Ishikawa (cell line): ENCODE results near the gene AK9.

Experiments used
- CEBPB ChIP-seq: IDR thresholded peaks from 2 replicates; pipeline ENCODE4 v1.6.1; 2012
- CREB1 ChIP-seq: IDR thresholded peaks from 2 replicates; pipeline ENCODE4 v1.6.1; 2012; ENCODE audit warnings: low read depth
- EGR1 ChIP-seq: IDR thresholded peaks from 2 replicates; pipeline ENCODE4 v1.6.1; 2012
- EP300 ChIP-seq: IDR thresholded peaks from 2 replicates; pipeline ENCODE4 v1.6.1; 2012; ENCODE audit warnings: borderline replicate concordance
- FOXM1 ChIP-seq: IDR thresholded peaks from 2 replicates; pipeline ENCODE4 v1.6.1; 2012; ENCODE audit warnings: low read depth, borderline replicate concordance
- NFIC ChIP-seq: IDR thresholded peaks from 2 replicates; pipeline ENCODE4 v1.6.1; 2012
- RAD21 ChIP-seq: IDR thresholded peaks from 2 replicates; pipeline ENCODE4 v1.6.1; 2012; ENCODE audit warnings: low read depth
- TAF1 ChIP-seq: IDR thresholded peaks from 2 replicates; pipeline ENCODE4 v1.6.1; 2012; ENCODE audit warnings: low read depth, mild to moderate bottlenecking
- TCF12 ChIP-seq: IDR thresholded peaks from 2 replicates; pipeline ENCODE4 v1.6.1; 2012; ENCODE audit warnings: low read depth
- TEAD4 ChIP-seq: IDR thresholded peaks from 2 replicates; pipeline ENCODE4 v1.6.1; 2012
- USF1 ChIP-seq: IDR thresholded peaks from 2 replicates; pipeline ENCODE4 v1.6.1; 2012
- YY1 ChIP-seq: IDR thresholded peaks from 2 replicates; pipeline ENCODE4 v1.6.1; 2012; ENCODE audit warnings: low read depth
- ZBTB7A ChIP-seq: IDR thresholded peaks from 2 replicates; pipeline ENCODE4 v1.6.1; 2012; ENCODE audit warnings: low read depth
- TF ChIP-seq, protein P1 (sequence below): IDR thresholded peaks from 2 replicates; pipeline ENCODE4 v1.6.1; 2012; ENCODE audit warnings: low read depth, mild to moderate bottlenecking
- TF ChIP-seq, protein P2 (sequence below): IDR thresholded peaks from 2 replicates; pipeline ENCODE4 v1.6.1; 2012

Gene AK9

DNA sequence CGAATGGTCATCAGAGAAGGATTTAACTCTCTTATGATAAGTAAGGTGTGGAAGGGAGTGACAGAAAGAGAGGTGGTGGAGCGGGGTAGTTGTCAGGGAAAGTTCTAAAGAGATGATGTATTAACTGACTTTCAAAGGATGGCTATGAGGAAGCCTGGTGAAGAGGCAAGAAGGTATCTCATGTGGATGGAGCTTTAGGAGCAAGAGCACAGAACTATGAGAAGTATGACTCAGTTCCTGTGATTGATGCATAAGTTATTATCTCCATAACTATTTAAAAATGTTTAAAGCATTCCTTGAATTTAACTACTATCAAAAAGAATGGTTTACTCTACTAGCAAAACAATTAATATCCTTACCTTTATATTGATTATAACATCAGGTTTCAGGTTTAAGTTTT, 28.8 kb downstream of the AK9 start:
- TF ChIP-seq TEAD4 = no peak
- no peak for TF ChIP-seq CREB1
- TF ChIP-seq FOXM1 = no peak
- no peak for TF ChIP-seq YY1
- TF ChIP-seq NFIC = no peak
- TF ChIP-seq, protein P1, sequence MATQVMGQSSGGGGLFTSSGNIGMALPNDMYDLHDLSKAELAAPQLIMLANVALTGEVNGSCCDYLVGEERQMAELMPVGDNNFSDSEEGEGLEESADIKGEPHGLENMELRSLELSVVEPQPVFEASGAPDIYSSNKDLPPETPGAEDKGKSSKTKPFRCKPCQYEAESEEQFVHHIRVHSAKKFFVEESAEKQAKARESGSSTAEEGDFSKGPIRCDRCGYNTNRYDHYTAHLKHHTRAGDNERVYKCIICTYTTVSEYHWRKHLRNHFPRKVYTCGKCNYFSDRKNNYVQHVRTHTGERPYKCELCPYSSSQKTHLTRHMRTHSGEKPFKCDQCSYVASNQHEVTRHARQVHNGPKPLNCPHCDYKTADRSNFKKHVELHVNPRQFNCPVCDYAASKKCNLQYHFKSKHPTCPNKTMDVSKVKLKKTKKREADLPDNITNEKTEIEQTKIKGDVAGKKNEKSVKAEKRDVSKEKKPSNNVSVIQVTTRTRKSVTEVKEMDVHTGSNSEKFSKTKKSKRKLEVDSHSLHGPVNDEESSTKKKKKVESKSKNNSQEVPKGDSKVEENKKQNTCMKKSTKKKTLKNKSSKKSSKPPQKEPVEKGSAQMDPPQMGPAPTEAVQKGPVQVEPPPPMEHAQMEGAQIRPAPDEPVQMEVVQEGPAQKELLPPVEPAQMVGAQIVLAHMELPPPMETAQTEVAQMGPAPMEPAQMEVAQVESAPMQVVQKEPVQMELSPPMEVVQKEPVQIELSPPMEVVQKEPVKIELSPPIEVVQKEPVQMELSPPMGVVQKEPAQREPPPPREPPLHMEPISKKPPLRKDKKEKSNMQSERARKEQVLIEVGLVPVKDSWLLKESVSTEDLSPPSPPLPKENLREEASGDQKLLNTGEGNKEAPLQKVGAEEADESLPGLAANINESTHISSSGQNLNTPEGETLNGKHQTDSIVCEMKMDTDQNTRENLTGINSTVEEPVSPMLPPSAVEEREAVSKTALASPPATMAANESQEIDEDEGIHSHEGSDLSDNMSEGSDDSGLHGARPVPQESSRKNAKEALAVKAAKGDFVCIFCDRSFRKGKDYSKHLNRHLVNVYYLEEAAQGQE = no peak
- no peak for TF ChIP-seq EP300
- no peak for TF ChIP-seq ZBTB7A
- no peak for TF ChIP-seq TCF12
- TF ChIP-seq USF1 = no peak
- TF ChIP-seq, protein P2, sequence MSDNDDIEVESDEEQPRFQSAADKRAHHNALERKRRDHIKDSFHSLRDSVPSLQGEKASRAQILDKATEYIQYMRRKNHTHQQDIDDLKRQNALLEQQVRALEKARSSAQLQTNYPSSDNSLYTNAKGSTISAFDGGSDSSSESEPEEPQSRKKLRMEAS = no peak
- no peak for TF ChIP-seq RAD21
- no peak for TF ChIP-seq TAF1
- no peak for TF ChIP-seq CEBPB

DNA sequence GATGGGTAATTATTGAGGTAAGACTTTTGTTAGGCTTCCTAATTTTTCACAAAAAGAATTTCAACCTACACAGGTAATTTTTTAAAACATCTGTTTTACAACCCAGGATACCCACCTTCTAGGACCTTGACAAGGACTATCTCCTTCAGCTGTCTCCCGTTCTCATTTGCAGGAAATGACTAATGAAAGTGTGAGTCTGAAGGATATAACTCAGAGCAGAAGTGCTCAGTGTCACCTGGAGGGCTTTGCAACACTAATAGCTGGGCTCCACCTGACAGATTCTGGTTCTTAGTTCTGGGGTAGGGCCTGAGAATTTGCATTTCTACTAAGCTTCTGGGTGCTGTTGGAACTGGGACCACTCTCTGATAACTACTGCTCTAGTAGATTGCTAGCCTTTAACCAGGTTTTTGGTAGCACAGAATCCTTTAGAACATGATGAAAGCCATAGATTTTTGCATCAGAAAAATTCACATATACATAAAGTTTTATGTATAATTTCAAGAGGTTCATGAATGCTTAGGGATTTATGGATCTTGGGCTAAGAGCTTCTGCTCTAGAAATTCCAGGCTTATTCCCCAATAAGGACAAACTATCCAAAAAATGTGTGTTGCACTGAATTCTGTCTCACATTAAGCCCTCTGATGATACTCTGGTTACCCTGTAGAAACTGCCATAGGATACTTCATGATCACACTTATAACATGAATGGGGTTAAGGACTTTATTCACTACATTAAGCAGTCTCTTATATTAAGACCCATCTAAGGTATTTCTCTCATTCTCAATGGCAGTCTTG, 30.3 kb downstream of the AK9 start:
- no peak for TF ChIP-seq CEBPB

DNA sequence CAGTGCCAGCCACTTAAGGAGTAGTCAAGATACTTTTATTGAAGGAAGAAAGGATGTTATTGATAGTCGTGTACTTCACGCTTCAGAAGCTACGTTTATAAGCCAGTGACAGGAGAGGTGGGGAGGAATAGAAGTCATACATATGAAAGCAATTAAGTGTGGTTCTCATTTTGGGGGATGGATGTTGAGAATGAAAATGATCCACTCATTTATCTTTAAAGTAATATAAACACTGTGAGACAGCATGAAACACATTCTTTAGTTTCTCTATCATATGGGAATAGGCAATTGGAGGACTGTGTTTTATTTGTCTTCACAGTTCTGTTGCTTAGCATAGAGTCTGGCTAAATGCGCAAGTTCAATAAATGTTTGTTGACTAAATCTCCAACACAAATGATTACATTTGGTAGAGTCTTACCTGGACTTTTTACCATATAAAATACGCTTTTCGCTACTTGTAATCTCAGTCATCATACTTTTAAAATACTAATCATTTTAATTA, 35.2 kb downstream of the AK9 start:
- TF ChIP-seq TCF12 (no peak), EGR1 (no peak), YY1 (no peak), CREB1 (no peak), FOXM1 (no peak), EP300 (no peak)

- no peak for TF ChIP-seq USF1
- TF ChIP-seq FOXM1 = no peak
- no peak for TF ChIP-seq CEBPB
- TF ChIP-seq RAD21 = no peak
Measured at GRCh38 chr6:109653264-109653663, 37.7 kb downstream of the AK9 start.

DNA sequence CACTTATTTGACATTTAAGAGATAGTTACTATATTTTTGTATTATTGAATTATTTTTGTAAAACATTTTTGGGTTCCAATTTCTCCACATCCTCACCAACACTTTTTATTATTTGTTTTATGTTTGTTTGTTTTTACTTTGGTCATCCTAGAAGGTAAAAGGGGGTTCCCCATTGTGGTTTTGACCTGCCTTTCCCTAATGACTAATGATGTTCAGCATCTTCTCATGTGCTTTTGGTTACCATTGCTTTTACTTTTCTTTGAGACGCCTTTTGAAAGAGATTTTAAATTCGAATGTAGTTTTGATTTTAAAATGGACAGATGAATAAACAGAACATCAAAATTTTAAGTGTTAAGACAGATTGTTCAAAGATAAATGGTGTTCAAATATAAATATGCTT, 46.9 kb downstream of the AK9 start:
- TF ChIP-seq TCF12 (no peak), FOXM1 (no peak), CEBPB (no peak), EGR1 (no peak), NFIC (no peak), USF1 (no peak), YY1 (no peak), EP300 (no peak), TEAD4 (no peak), CREB1 (no peak)
- TF ChIP-seq, protein P2 = no peak
- TF ChIP-seq, protein P1 = no peak

DNA sequence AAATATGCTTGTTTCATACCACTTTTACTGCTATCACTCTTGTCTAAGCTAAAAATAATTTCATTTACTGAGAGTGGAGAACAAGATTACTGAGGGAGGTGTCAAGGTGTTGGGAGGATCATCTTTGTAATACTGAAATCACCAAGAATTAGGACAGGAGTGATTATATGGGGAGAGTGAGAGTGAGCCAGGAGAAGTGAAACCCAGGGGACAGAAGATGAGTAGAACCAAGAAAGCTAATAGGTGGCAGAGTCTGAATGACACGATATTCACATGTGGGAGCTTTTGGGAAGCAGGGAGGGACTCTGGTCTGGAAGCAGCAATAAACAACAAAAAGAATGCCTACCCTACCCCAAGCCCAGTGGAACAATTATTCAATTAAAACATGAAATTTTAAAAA, 58.6 kb downstream of the AK9 start:
- TF ChIP-seq TAF1 (no peak), RAD21 (no peak), ZBTB7A (no peak), EGR1 (no peak), CREB1 (no peak), CEBPB (no peak), USF1 (no peak)
- TF ChIP-seq, protein P1 = no peak
- TF ChIP-seq, protein P2 = no peak
